Vein endothelial cell (primary cell): ENCODE measurements around the gene LIPT1. TPM values are rescaled to one million over a fixed set of nuclear protein-coding genes. Genes with fewer than 3 reads are reported as not detected.

Experiments
- small RNA-seq: library from RNA; depleted of rRNA; stranded (forward); fragments of <200 nt; gene quantifications from one replicate; pipeline ENCODE3, GENCODE V24; 2012
- total RNA-seq: library from RNA; depleted of rRNA; stranded (reverse); fragments of >200 nt; gene quantifications from 2 replicates; pipeline ENCODE4 v1.2.3, GENCODE V29; 2012

The LIPT1 gene
- 4.4 and 5.9 TPM in 2 replicates for total RNA-seq

DNA sequence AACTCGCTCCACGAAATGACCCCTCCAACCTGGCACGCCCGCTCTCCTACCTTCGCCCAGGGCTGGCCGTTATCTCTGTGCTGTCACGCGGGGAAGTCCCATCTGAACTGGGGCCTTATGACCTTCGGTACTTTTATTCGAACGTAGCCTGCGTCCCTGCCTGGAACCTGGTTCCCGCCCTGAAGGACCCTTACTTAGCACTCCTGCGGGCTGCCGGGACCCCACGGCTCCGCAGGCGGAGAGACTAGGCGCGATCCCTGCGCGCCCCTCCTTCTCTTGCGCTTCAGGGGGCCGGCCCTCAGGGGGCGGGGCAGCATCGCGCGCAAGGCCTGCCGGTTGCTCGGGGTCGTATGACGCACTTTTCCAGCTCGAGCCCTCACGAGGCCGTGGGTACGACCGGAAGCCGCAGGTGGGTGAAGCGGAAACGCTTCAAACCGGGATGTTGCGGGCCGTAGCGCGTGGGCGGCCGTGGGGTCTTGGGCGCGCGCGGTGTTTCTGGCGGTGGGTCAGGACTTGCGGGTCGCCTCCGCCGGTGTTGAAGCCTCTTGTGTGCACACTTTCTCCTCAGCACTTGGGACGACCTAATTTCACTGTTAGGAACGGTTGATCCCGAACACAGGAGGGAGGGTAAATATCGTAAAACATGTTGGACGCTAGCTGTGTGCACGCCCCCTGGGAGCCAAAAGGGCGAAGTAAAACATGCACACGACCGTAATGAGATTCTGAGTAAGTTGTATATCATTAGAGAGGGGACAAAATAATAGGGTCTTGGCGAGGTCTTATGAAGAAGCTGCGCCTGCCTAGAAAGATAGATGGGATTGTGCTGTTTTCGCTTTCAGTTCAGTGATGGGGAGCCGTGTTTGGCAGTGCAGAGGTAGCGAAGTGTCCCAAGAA, at the start of gene LIPT1, which contains the start of gene TSGA10:
TSS of gene LIPT1 (plus strand) at position 325 of the 894 bp plus-strand sequence. CDS start 6,991 bp downstream, outside the sequence.
TSS of gene TSGA10 (minus strand) at position 300 of the 894 bp plus-strand sequence. CDS start 45,503 bp downstream, outside the sequence.

DNA sequence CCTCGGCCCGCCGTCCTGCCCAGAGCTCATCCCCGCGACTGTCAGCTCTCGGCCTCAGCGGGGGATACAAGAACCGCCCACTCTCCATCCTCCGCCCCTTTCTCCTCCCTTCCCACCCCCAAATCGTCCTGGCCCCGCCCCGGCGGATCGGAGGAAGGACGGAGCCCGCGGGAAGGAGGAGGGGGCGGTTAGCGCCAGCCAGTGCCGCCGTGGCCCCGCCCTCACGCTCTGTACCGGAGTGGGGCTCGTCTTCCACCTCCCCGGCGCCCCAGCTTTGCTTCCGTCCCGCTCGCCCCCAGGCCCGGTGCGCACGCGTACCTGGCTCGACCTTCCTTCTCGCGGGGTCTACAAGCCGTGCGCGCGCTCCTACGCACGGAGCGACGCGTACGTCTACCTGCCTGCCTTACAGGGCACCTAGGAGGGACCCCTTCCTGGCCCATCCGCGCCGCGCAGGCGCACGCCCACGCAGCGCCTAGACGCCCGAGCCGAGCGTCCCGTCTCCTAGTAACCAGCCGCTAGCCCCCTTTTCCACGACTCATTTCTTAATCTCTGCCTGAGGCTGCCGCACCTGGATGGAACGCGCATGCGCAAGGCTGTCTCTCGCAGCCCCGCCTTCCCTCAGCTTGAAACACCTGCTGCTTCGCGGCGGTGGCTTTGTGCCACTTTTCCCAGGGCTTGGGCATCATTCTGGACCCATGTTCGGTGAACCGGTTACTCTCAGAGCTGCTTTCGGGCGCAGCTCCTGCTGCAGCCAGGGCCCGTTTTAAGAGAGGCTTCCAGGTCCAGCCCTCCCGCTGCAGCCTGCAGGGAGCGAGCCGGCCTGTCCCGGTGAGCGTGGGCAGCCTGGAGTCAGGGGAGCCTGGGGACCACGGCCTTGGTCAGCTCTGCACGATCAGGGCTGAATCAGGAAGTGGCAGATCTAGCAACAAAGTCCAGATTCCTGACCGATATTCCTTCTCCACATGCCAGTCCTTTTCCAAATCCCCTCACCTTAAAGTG, 13.4 kb upstream of the LIPT1 start, which contains the start of gene C2orf15:
TSS of gene C2orf15 (plus strand) at position 598 of the 999 bp plus-strand sequence. CDS start 8,852 bp downstream, outside the sequence.

DNA sequence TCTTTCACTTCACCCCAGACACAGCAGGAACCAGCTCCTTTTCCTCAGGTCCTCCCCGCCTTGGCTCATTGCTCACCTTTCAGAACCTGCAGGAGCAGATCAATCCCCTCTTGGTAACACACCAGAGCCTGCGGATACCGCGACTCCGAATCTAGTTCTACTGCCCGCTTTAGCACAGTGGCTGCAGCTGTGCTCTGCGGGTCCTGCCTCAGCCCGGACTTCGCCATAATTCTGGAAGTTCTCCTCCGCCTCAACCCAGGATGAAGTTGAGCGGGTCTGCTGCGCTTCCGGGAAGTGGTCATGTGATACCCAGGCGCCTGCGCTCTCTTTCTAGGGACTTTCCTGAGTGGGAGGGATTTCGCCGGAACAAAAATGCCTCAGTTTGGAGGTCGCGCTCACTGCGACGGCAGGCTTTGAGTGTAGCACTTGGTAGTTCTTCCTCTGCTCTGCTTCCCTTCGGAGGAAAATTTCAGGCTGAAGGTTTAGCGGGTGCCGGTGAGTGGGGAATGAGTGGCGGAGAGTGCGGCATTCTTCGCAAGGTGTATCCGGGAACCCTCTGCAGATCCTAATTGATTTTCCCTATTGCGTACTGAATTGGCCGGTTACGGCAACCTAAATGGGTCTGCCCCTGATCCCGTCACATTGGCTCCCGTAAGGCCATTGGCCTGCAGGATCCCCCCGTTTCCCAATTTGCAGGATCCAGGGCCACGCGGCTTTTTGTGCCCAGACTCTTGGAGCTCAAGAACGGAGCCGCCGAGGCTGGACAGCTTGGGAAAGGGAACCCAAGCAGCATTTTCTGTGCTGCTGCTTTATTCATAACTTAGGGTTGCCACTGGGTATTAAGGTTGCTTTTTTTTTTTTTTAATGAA, 26.2 kb downstream of the LIPT1 start, which contains the start of the genes MITD1 and MRPL30:
TSS of gene MITD1 (minus strand) at position 304 of the 869 bp plus-strand sequence. CDS start at position 227, 77 bp downstream.
TSS of gene MRPL30 (plus strand) at position 430 of the 869 bp plus-strand sequence. CDS start 5,020 bp downstream, outside the sequence.

Small RNAs within 50 kb of the gene (small RNA-seq; reads per million reads assigned to genes)
- gene AC092587.1, result not detected

Other genes with a start within 250 kb of the LIPT1 start
- gene CRACDL, start 218.7 kb upstream of the LIPT1 start, total RNA-seq, result 11.1 and 12.4 TPM in 2 replicates
- 0.33 TPM in 1 of 2 replicates, not detected in the other for gene C2orf15, start 13.3 kb upstream of the LIPT1 start, total RNA-seq
- gene TSGA10, start within 50 bp of the LIPT1 start, total RNA-seq, result 2.3 and 3.3 TPM in 2 replicates
- 18.6 and 21.9 TPM in 2 replicates for gene MITD1, start 26.1 kb downstream of the LIPT1 start, total RNA-seq
- gene MRPL30, start 26.2 kb downstream of the LIPT1 start, total RNA-seq, result 42.4 and 59.8 TPM in 2 replicates
- not detected in 2 replicates for gene LYG2, start 100.7 kb downstream of the LIPT1 start, total RNA-seq
- gene LYG1, start 146.2 kb downstream of the LIPT1 start, total RNA-seq, result 0.98 TPM in 1 of 2 replicates, not detected in the other
- gene TXNDC9, start 181.4 kb downstream of the LIPT1 start, total RNA-seq, result 105 and 119 TPM in 2 replicates
- gene EIF5B, start 182.4 kb downstream of the LIPT1 start, total RNA-seq, result 22.9 and 27.6 TPM in 2 replicates